GM06990 (cell line): ENCODE results near the gene AMN1.
"Not testable (repeated sequence)": the region's sequence is repeated elsewhere in the genome, so short reads cannot be mapped to it uniquely, and the experiment has no call there.

Experiments used
- DNase-seq: peaks from one replicate; pipeline ENCODE4 v3.0.0-alpha.2; 2011; ENCODE audit not compliant: insufficient read length; ENCODE audit errors: extremely low read depth
- H3K27me3 ChIP-seq: replicated peaks from 2 replicates; pipeline ENCODE4 v1.6.0; 2011; ENCODE audit warnings: low read length; ENCODE audit not compliant: control insufficient read depth, insufficient read depth
- H3K36me3 ChIP-seq: 2 replicates; pipeline ENCODE4 v1.5.1; 2011; ENCODE audit warnings: low read length; ENCODE audit not compliant: control insufficient read depth, insufficient read depth
- H3K4me3 ChIP-seq: replicated peaks from 2 replicates; pipeline ENCODE4 v1.5.1; 2011; ENCODE audit warnings: low read depth, mild to moderate bottlenecking, control low read depth, low read length
- TF ChIP-seq, protein P1 (sequence below): IDR thresholded peaks from 2 replicates; pipeline ENCODE4 v1.5.1; 2011; ENCODE audit warnings: low read length, control low read depth, mild to moderate bottlenecking, inconsistent platforms; ENCODE audit not compliant: insufficient read depth, poor library complexity, severe bottlenecking

Gene AMN1

DNA sequence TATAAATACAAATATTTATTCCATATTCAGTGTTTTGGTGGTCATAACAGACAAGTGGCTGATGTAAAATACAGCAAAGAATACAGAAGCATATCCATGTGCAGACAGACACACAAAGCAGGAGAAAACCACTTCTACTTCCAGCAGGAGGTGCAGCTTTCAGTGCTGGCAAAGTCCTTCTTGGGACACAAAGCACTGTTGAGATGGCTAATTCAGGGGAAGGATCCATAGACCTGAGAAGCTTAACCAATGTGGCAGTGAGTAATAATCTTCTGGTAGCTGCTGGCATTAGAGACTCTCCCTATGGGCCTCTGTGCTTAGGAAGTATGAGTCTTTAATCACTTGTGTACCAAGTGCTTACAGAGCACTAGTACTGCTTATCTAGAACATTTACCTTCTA lies 26.8 kb downstream of the AMN1 start:
- Histone ChIP-seq H3K27me3 (no peaks in the 10 kb centered on the region), H3K4me3 (no peak overlapping the region), H3K36me3 (no peaks in the 10 kb centered on the region)
- TF ChIP-seq, protein P1, sequence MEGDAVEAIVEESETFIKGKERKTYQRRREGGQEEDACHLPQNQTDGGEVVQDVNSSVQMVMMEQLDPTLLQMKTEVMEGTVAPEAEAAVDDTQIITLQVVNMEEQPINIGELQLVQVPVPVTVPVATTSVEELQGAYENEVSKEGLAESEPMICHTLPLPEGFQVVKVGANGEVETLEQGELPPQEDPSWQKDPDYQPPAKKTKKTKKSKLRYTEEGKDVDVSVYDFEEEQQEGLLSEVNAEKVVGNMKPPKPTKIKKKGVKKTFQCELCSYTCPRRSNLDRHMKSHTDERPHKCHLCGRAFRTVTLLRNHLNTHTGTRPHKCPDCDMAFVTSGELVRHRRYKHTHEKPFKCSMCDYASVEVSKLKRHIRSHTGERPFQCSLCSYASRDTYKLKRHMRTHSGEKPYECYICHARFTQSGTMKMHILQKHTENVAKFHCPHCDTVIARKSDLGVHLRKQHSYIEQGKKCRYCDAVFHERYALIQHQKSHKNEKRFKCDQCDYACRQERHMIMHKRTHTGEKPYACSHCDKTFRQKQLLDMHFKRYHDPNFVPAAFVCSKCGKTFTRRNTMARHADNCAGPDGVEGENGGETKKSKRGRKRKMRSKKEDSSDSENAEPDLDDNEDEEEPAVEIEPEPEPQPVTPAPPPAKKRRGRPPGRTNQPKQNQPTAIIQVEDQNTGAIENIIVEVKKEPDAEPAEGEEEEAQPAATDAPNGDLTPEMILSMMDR = no peak
- no peak for DNase-seq

DNA sequence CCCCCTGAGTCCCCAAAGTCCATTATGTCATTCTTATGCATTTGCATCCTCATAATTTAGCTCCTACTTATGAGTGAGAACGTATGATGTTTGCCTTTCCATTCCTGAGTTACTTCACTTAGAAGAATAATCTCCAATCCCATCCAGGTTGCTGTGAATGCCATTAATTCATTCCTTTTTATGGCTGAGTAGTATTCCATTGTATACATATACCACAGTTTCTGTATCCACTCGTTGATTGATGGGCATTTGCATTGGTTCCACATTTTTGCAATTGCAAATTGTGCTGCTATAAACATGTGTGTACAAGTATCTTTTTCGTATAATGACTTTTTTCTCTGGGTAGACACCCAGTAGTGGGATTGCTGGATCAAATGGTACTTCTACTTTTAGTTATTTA lies 38.9 kb downstream of the AMN1 start:
- DNase-seq, H3K4me3 ChIP-seq, H3K36me3 ChIP-seq, H3K27me3 ChIP-seq: not testable (repeated sequence)

DNA sequence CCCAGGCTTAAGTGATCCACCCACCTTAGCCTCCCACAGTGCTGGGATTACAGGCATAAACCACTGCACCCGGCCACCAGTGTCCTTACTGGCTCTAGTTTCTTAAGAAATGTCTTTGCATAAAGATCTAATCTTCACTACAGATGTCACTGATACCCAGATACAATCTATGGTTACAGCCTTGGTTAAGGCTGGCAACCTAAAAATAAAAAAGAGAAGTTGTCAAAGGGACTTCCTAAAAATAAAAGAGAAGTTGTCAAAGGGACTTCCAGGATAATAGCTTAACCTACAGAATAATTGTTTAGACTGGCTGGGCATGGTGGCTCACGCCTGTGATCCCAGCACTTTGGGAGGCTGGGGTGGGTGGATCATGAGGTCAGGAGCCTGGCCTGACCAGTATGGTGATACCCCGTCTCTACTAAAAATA lies 41.7 kb downstream of the AMN1 start:
- TF ChIP-seq, protein P1 = no peak
- Histone ChIP-seq H3K4me3 (no peak overlapping the region), H3K27me3 (no peaks in the 10 kb centered on the region), H3K36me3 (no peaks in the 10 kb centered on the region)
- DNase-seq = peak; percentile 72

DNA sequence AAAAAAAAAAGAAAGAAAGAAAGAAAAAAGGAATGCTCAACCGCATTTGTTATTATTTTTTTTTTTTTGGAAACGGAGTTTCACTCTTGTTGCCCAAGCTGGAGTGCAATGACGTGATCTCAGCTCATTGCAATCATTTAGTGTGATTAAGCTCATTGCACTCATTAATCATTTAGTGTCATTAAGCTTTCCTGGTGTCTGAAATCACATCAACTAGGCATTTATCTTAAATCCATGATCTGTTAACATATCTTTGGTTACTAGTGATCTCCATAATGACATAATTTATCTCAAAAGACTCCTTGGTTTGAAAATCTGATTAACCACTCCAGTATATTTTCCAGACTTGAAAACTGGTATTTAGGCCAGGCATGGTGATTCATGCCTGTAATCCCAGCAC lies 43.0 kb downstream of the AMN1 start:
- TF ChIP-seq, protein P1 = no peak
- Histone ChIP-seq H3K36me3 (no peaks in the 10 kb centered on the region), H3K27me3 (no peaks in the 10 kb centered on the region), H3K4me3 (no peak overlapping the region)
- no peak for DNase-seq

DNA sequence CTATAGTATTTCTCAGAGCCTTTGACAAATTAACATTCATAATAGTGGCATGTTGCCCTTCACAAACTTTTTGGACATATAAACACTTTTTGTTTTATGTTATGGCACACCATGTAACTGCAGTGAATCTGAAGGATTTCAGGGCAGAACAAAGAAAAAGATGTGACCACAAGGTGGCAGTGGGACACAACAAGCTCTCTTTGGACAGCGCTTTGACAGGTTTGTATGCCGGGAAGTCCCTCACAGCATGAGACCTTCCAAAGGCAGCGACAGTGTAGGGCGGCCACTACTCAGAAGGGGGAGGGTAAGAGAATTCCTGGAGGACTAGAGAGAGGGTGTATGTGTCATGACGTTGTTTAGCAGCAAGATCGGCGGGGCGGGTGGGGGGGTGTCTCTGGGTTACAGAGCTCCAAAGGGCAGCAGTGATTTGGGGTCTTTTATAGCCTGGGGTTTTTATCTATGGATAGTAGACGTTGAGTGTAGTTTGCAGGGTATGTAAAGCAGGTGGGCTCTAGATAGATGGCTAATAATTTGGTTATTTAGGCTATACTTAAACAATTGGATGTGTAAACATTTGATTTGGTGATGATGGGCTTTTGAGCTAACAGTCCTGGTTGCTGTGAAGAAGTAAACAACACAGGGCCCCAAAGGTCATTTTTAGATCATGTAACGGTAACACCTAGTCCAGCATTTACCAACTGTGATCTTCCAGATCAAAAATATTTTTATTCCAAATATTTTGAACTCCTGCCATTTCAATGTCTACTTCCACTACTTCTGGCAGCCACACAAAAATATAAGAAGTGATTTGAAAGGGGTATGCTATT lies 46.5 kb downstream of the AMN1 start:
- no peaks in the 10 kb centered on the region for H3K36me3 ChIP-seq
- TF ChIP-seq, protein P1 = peak; percentile 74
- DNase-seq = peak; percentile 73
- H3K27me3 ChIP-seq = no peaks in the 10 kb centered on the region
- no peak overlapping the region for H3K4me3 ChIP-seq

DNA sequence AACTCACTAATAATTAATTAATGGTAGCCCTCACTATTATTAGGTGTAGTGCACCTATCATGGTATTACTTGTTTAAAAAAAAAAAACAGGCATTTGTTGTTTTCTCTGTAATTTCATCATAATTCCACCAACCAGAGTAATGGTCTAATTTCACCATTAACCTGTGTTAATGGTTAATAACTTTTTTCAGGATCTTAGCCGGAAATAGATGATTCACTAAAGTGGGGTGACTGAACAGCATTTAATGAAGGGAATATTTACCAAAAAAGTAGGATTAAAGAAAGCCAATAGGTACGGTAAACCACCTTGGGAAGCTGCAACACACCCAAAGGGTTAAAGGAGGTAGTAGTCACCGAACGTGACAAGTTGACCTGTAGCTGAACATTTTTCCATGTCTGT lies 56.3 kb downstream of the AMN1 start:
- TF ChIP-seq, protein P1 = no peak
- H3K36me3 ChIP-seq = no peaks in the 10 kb centered on the region
- no peaks in the 10 kb centered on the region for H3K27me3 ChIP-seq
- DNase-seq = no peak
- H3K4me3 ChIP-seq = no peak overlapping the region

DNA sequence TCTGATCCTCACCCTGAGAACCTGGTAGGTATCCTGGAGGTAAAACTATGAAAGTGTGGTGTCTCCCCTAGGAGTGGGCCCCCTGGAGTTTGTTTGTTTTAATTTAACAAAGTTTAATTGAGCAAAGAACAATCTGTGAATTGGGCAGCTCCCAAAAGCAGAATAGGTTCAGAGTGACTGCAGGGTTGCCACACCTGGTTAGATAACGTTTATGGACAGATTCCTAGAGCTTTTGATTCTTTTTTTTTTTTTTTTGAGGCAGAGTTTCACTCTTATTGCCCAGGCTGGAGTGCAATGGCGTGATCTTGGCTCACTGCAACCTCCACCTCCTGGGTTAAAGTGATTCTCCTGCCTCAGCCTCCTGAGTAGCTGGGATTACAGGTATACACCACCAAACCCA lies 59.2 kb downstream of the AMN1 start:
- H3K4me3 ChIP-seq, DNase-seq, H3K27me3 ChIP-seq, H3K36me3 ChIP-seq: not testable (repeated sequence)
